H1 (cell line): ENCODE data around the gene ADM5. TPM values are rescaled to one million over a fixed set of nuclear protein-coding genes. Genes with fewer than 3 reads are reported as not detected.

Source experiments
- CTCF ChIA-PET: fragments of 300-600 bp; sonication (Branson Sonifier 250); formaldehyde crosslinking; loops from one replicate; lab custom pipeline; 2021; ENCODE audit not compliant: partially characterized antibody; lab: Charles Lee
- POLR2A ChIA-PET: fragments of 300-600 bp; sonication (Branson Sonifier 250); formaldehyde crosslinking; loops from one replicate; lab custom pipeline; 2021; ENCODE audit warnings: inconsistent platforms; ENCODE audit not compliant: partially characterized antibody; lab: Charles Lee
- DNase-seq, 2 experiments: peaks; one replicate each; pipeline versions ENCODE4 v3.0.0 to v3.0.0-alpha.2; 2010 to 2022; ENCODE audit warnings: low spot score in 2 of 2, low read depth in 1 of 2, mixed read lengths in 1 of 2
- FAIRE-seq: peaks from 2 replicates; lab custom pipeline; 2011; peaks lifted over from hg19 to GRCh38; lab: Jason Lieb, UNC
- H2AFZ ChIP-seq: 2 replicates; pipeline ENCODE4 v1.8.1; 2012; ENCODE audit warnings: low read length, inconsistent platforms
- H2AK5ac ChIP-seq: 2 replicates; pipeline ENCODE4 v1.6.1; 2013; ENCODE audit warnings: low read depth, low read length
- H2BK120ac ChIP-seq: replicated peaks from 2 replicates; pipeline ENCODE3; 2013; ENCODE audit warnings: low read depth, low read length, inconsistent platforms
- H2BK12ac ChIP-seq: 2 replicates; pipeline ENCODE4 v1.6.1; 2013; ENCODE audit warnings: low read depth, low read length
- H2BK15ac ChIP-seq: 2 replicates; pipeline ENCODE4 v1.6.1; 2013; ENCODE audit warnings: low read length
- H2BK20ac ChIP-seq: 2 replicates; pipeline ENCODE4 v1.6.1; 2013; ENCODE audit warnings: low read length
- H2BK5ac ChIP-seq: 2 replicates; pipeline ENCODE4 v1.6.1; 2013; ENCODE audit warnings: low read depth, low read length
- H3K14ac ChIP-seq: 2 replicates; pipeline ENCODE4 v1.6.1; 2013; ENCODE audit warnings: inconsistent platforms; ENCODE audit not compliant: insufficient read length
- H3K18ac ChIP-seq: 2 replicates; pipeline ENCODE4 v1.6.1; 2013; ENCODE audit warnings: low read length; ENCODE audit errors: extremely low read depth
- H3K23ac ChIP-seq: 2 replicates; pipeline ENCODE4 v1.6.1; 2013; ENCODE audit warnings: inconsistent platforms; ENCODE audit not compliant: insufficient read length
- H3K23me2 ChIP-seq: 2 replicates; pipeline ENCODE4 v1.6.1; 2013; ENCODE audit warnings: low read depth, low read length
- H3K27ac ChIP-seq: 2 replicates; pipeline ENCODE4 v1.6.1; 2011; ENCODE audit warnings: low read depth, low read length, inconsistent platforms
- H3K27me3 ChIP-seq, 4 experiments: replicated peaks in 1 of 4; 1 replicate in 1 of 4; 2 replicates in 3 of 4; pipeline versions ENCODE4 v1.6.1 to v1.8.1; 2011 to 2013; ENCODE audit warnings: low read length in 3 of 4, mild to moderate bottlenecking in 3 of 4, inconsistent platforms in 2 of 4, mixed read lengths in 2 of 4, moderate library complexity in 1 of 4; ENCODE audit not compliant: control insufficient read depth in 3 of 4, insufficient read depth in 3 of 4; ENCODE audit errors: extremely low read depth in 1 of 4
- H3K36me3 ChIP-seq, 4 experiments: 2 replicates each; pipeline versions ENCODE4 v1.6.1 to v1.8.1; 2011 to 2013; ENCODE audit warnings: mild to moderate bottlenecking in 4 of 4, low read length in 3 of 4, moderate library complexity in 2 of 4, control low read depth in 1 of 4, inconsistent platforms in 1 of 4; ENCODE audit not compliant: insufficient read depth in 4 of 4, control insufficient read depth in 2 of 4
- H3K4ac ChIP-seq: replicated peaks from 2 replicates; pipeline ENCODE3; 2013; ENCODE audit warnings: low read length, low read depth, mixed read lengths, inconsistent platforms; ENCODE audit not compliant: insufficient read length
- H3K4me1 ChIP-seq, 4 experiments: replicated peaks in 1 of 4; 1 replicate in 1 of 4; 2 replicates in 3 of 4; pipeline versions ENCODE4 v1.6.1 to v1.8.1; 2011 to 2013; ENCODE audit warnings: low read length in 3 of 4, inconsistent platforms in 2 of 4, mixed read lengths in 1 of 4; ENCODE audit not compliant: insufficient read depth in 4 of 4, control insufficient read depth in 3 of 4
- H3K4me2 ChIP-seq, 2 experiments: 2 replicates each; pipeline versions ENCODE4 v1.6.1 to v1.8.1; 2011 to 2013; ENCODE audit warnings: low read depth in 2 of 2, low read length in 2 of 2, control low read depth in 1 of 2, inconsistent platforms in 1 of 2, mild to moderate bottlenecking in 1 of 2; ENCODE audit not compliant: insufficient read depth in 1 of 2
- H3K4me3 ChIP-seq, 4 experiments: fragments of 200-600, 300-600 bp in 1 of 4; sonication (generic), shearing (Covaris generic), sonication (Bioruptor Twin) in 1 of 4; 2 replicates each; pipeline versions ENCODE4 v1.5.1 to v1.8.1; 2011 to 2016; ENCODE audit warnings: low read length in 4 of 4, low read depth in 3 of 4, control low read depth in 2 of 4, inconsistent platforms in 2 of 4, mild to moderate bottlenecking in 2 of 4, mixed read lengths in 1 of 4, moderate library complexity in 1 of 4; ENCODE audit not compliant: insufficient read depth in 2 of 4; ENCODE audit errors: extremely low read depth in 1 of 4
- H3K56ac ChIP-seq: replicated peaks from 2 replicates; pipeline ENCODE3; 2013; ENCODE audit warnings: low read depth, mild to moderate bottlenecking, mixed read lengths, low read length, inconsistent platforms; ENCODE audit not compliant: insufficient read length
- H3K79me1 ChIP-seq: 2 replicates; pipeline ENCODE4 v1.6.1; 2013; ENCODE audit warnings: low read depth, low read length, control low read depth
- H3K79me2 ChIP-seq, 2 experiments: 2 replicates each; pipeline versions ENCODE4 v1.6.1 to v1.8.1; 2012 to 2013; ENCODE audit warnings: low read length in 2 of 2, mild to moderate bottlenecking in 2 of 2, inconsistent platforms in 1 of 2; ENCODE audit not compliant: insufficient read depth in 2 of 2, control insufficient read depth in 1 of 2
- H3K9ac ChIP-seq, 4 experiments: replicated peaks in 1 of 4; 1 replicate in 1 of 4; 2 replicates in 3 of 4; pipeline versions ENCODE4 v1.6.1 to v1.8.1; 2011 to 2013; ENCODE audit warnings: low read depth in 3 of 4, low read length in 3 of 4, control low read depth in 2 of 4, mild to moderate bottlenecking in 2 of 4, moderate library complexity in 2 of 4, inconsistent platforms in 1 of 4; ENCODE audit errors: extremely low read depth in 1 of 4
- H3K9me3 ChIP-seq, 2 experiments: 2 replicates each; pipeline versions ENCODE4 v1.6.1 to v1.8.1; 2012 to 2013; ENCODE audit warnings: mild to moderate bottlenecking in 2 of 2, moderate library complexity in 2 of 2, control low read depth in 1 of 2, inconsistent platforms in 1 of 2, low read depth in 1 of 2, low read length in 1 of 2, mixed read lengths in 1 of 2; ENCODE audit not compliant: insufficient read depth in 2 of 2
- H4K20me1 ChIP-seq, 2 experiments: replicated peaks in 1 of 2; 2 replicates each; pipeline versions ENCODE3 to v1.8.1; 2011 to 2013; ENCODE audit warnings: inconsistent platforms in 2 of 2, low read length in 2 of 2, mild to moderate bottlenecking in 1 of 2; ENCODE audit not compliant: insufficient read depth in 2 of 2, control insufficient read depth in 1 of 2
- H4K5ac ChIP-seq: 2 replicates; pipeline ENCODE4 v1.6.1; 2013; ENCODE audit warnings: low read length, low read depth, mixed read lengths, inconsistent platforms; ENCODE audit not compliant: insufficient read length
- H4K8ac ChIP-seq: 2 replicates; pipeline ENCODE4 v1.8.0; 2013; ENCODE audit warnings: mild to moderate bottlenecking, moderate library complexity, low read length, inconsistent platforms; ENCODE audit not compliant: insufficient read depth; ENCODE audit errors: extremely low read depth
- H4K91ac ChIP-seq: replicated peaks from 2 replicates; pipeline ENCODE3; 2013; ENCODE audit warnings: low read length, mixed read lengths, inconsistent platforms; ENCODE audit not compliant: insufficient read length
- BACH1 ChIP-seq: IDR thresholded peaks from 2 replicates; pipeline ENCODE4 v1.6.1; 2012; ENCODE audit warnings: low read length, improper control_type of control experiment
- EP300 ChIP-seq, 2 experiments: IDR thresholded peaks; 1 replicate in 1 of 2; 2 replicates in 1 of 2; pipeline ENCODE4 v1.6.1; 2011 to 2012; ENCODE audit warnings: low read depth in 2 of 2, low read length in 2 of 2, mild to moderate bottlenecking in 2 of 2, borderline replicate concordance in 1 of 2, inconsistent platforms in 1 of 2, moderate library complexity in 1 of 2
- EZH2 ChIP-seq: fragments of 200-600 bp; sonication (generic); IDR thresholded peaks from 2 replicates; pipeline ENCODE4 v1.7.1; 2012; ENCODE audit warnings: low read depth, mild to moderate bottlenecking, moderate library complexity, low read length, inconsistent platforms; ENCODE audit not compliant: severe bottlenecking
- HDAC2 ChIP-seq, 2 experiments: fragments of 300-600 bp in 1 of 2; sonication (generic) in 1 of 2; IDR thresholded peaks; 2 replicates each; pipeline ENCODE4 v1.6.1; 2011 to 2012; ENCODE audit warnings: low read depth in 2 of 2, low read length in 2 of 2, mild to moderate bottlenecking in 2 of 2, moderate library complexity in 2 of 2, borderline replicate concordance in 1 of 2, inconsistent platforms in 1 of 2
- JUN ChIP-seq: IDR thresholded peaks from 2 replicates; pipeline ENCODE4 v1.6.1; 2011; ENCODE audit warnings: low read depth, mild to moderate bottlenecking, improper control_type of control experiment, low read length
- KDM4A ChIP-seq: IDR thresholded peaks from one replicate; pipeline ENCODE4 v1.7.1; 2012; ENCODE audit warnings: low read depth, mild to moderate bottlenecking, moderate library complexity, low read length, inconsistent platforms; ENCODE audit not compliant: severe bottlenecking
- SP1 ChIP-seq: IDR thresholded peaks from 2 replicates; pipeline ENCODE4 v1.6.1; 2011; ENCODE audit warnings: low read depth, low read length
- TAF1 ChIP-seq: IDR thresholded peaks from 2 replicates; pipeline ENCODE4 v1.6.1; 2011; ENCODE audit warnings: mild to moderate bottlenecking, low read depth, low read length
- WGBS, 2 experiments: shearing (Covaris generic) in 1 of 2; methylation state at CpG; one replicate each; pipeline versions ENCODE4 v1.1.6 to v1.1.7; 2013 to 2015; ENCODE audit warnings: low lambda C conversion rate in 2 of 2, mixed read lengths in 2 of 2, inconsistent platforms in 1 of 2, low coverage in 1 of 2, missing lambda C conversion rate in 1 of 2; ENCODE audit not compliant: insufficient replicate concordance in 2 of 2, insufficient coverage in 1 of 2, insufficient read length in 1 of 2; ENCODE audit errors: extremely low coverage in 1 of 2, missing lambda C conversion rate in 1 of 2; 5-methylcytosine and 5-hydroxymethylcytosine counted together
- polyA plus RNA-seq, 7 experiments: library from polyadenylated mRNA; depleted of rRNA in 3 of 7; stranded (reverse) in 5 of 7; unstranded in 2 of 7; fragments of >200 nt in 5 of 7; fragments of 200-250 nt in 2 of 7; gene quantifications; 1 replicate in 5 of 7; 2 replicates in 1 of 7; 4 replicates in 1 of 7; pipeline versions ENCODE4 v1.2.1 to v1.2.3, GENCODE V29; 2011 to 2013; ENCODE audit warnings: missing spikeins in 2 of 7, mixed read lengths in 2 of 7
- total RNA-seq: library from RNA; stranded (reverse); fragmentation: NEBNext Ultra II Directional; extraction: Animal tissue kit (Norgen Biotek cat#: 25700); gene quantifications from 2 replicates; pipeline ENCODE4 v1.2.1, GENCODE V29; 2021
- TF ChIP-seq, protein P1 (sequence below): IDR thresholded peaks from 2 replicates; pipeline ENCODE4 v1.6.1; 2011; ENCODE audit warnings: low read depth, mild to moderate bottlenecking, low read length; ENCODE audit not compliant: insufficient read depth
- TF ChIP-seq, protein P2 (sequence below): IDR thresholded peaks from 2 replicates; pipeline ENCODE4 v1.6.1; 2012; ENCODE audit warnings: inconsistent platforms

ADM5 gene
- total and polyA plus RNA-seq, 2 of the 8 experiments (the other 6 are each of a cell fraction or from before 2014, with no cell fraction given), result 2.5 to 2.6 TPM

DNA sequence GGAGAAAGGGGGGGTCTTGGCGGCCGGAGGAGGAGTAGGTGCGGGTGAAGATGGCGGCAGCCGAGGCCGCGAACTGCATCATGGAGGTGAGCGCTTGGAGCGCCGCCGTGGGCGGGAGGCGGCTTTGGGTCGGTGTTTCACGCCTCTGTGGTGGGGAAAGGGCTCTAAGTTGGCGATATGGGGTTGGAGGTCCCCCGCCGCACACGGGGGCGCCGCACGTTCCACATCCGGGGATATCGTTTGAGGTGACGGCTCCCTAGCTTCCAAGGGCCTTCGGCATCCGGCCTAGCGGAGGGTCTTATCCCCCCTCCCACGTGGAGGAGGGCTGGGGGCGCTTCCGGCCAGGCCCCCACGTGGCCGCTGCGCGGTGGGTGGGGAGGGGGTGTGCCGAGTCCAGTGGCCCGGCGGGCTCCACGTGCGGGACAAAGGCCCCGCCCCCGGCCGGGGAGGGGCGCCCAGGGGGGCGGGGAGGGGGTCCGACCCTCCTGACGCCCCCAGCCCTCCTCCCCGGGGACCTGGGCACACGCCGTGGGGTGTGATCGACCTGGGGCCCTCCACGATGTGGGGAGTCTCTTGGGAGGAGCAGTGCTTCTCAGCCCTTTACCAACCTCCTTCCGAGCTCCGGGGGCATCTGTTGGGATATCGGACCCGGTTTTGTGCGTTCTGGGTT lies 12.0 kb upstream of the ADM5 start, which contains the start of gene PRMT1:
PRMT1 (plus strand) TSS at position 41 of the 670 bp plus-strand sequence; CDS start at position 51, 10 bp downstream.
- H3K4me2 ChIP-seq, result peak within 1 kb of the TSS; percentile 71 to 76
- H2AK5ac ChIP-seq, result peak within 1 kb of the TSS; percentile 83
- H2BK5ac ChIP-seq, result peak within 1 kb of the TSS; percentile 99
- peak within 1 kb of the TSS; percentile 94 to 100 (median 100) for H3K9ac ChIP-seq
- H3K56ac ChIP-seq, result peak within 1 kb of the TSS; percentile 100
- peak in 1 of 2 experiments; percentile 77 for DNase-seq
- ChIA-PET POLR2A (interaction anchor here (0.8 to 14.5 kb wide), 33 partner anchors 12 to 1058 kb away, joined by 3 to 275 read pairs (median 5); partner anchors contain the start of genes ADM5, AKT1S1, ATF5 and BCL2L12), CTCF (interaction anchor here (0.6 to 2.6 kb wide), 7 partner anchors 9 to 115 kb away, joined by 3 to 11 read pairs (median 6); no protein-coding TSS in a partner anchor)
- H3K4me1 ChIP-seq, result peaks cover 2 to 17% (median 10%) of the 10 kb centered on the region in 4 experiments
- H3K18ac ChIP-seq, result peak within 1 kb of the TSS; percentile 98
- H3K27ac ChIP-seq, result peak within 1 kb of the TSS; percentile 100
- H2AFZ ChIP-seq, result peak within 1 kb of the TSS; percentile 95
- no peak within 1 kb of the TSS for H3K23ac ChIP-seq
- peak within 1 kb of the TSS; percentile 99 for H2BK120ac ChIP-seq
- peak within 1 kb of the TSS; percentile 100 for H4K8ac ChIP-seq
- H2BK15ac ChIP-seq, result peak within 1 kb of the TSS; percentile 81; the same call in 1 of the 2 replicates
- H3K9me3 ChIP-seq, result no peaks in the 10 kb centered on the region
- H3K4ac ChIP-seq, result peak within 1 kb of the TSS; percentile 99
- H3K23me2 ChIP-seq, result peaks cover 4% of the 10 kb centered on the region
- H2BK12ac ChIP-seq, result peak within 1 kb of the TSS; percentile 99; the same call in 1 of the 2 replicates
- no peaks in the 10 kb centered on the region for H3K27me3 ChIP-seq
- H4K5ac ChIP-seq, result peak within 1 kb of the TSS; percentile 99
- H3K4me3 ChIP-seq, result peak within 1 kb of the TSS; percentile 82 to 99 (median 86)
- H3K36me3 ChIP-seq, result peaks cover 8 to 17% (median 12%) of the 10 kb centered on the region in 4 experiments
- no peak within 1 kb of the TSS; the same call in 1 of the 2 replicates for H2BK20ac ChIP-seq
- 1% methylated on average over 37 of the region's 57 CpGs; no CpG with 5 or more reads in 1 of the 2 experiments for WGBS, 2 experiments
- peaks cover 17 to 48% of the 10 kb centered on the region in 2 experiments for H3K79me2 ChIP-seq
- peak within 1 kb of the TSS; percentile 99 for H4K91ac ChIP-seq
- no peak for FAIRE-seq
- no peak within 1 kb of the TSS for H3K14ac ChIP-seq
- H3K79me1 ChIP-seq, result peaks cover 6% of the 10 kb centered on the region
- H4K20me1 ChIP-seq, result peaks cover 17 to 29% of the 10 kb centered on the region in 2 experiments
- TF ChIP-seq EP300 (IDR thresholded peaks at IDR 0.05; ENCODE audit: borderline replicate concordance in 1 of 2, low read depth in 2 of 2, low read length in 2 of 2) (no peak), EZH2 (no peak), SP1 (no peak), HDAC2 (IDR thresholded peaks at IDR 0.05; ENCODE audit: borderline replicate concordance in 1 of 2, low read depth in 2 of 2, low read length in 2 of 2) (no peak; a peak in 1 of 4 replicates), KDM4A (peak; percentile 37), BACH1 (no peak), TAF1 (peak; percentile 90), JUN (no peak)
- TF ChIP-seq, protein P1, sequence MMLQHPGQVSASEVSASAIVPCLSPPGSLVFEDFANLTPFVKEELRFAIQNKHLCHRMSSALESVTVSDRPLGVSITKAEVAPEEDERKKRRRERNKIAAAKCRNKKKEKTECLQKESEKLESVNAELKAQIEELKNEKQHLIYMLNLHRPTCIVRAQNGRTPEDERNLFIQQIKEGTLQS, result no peak
- TF ChIP-seq, protein P2, sequence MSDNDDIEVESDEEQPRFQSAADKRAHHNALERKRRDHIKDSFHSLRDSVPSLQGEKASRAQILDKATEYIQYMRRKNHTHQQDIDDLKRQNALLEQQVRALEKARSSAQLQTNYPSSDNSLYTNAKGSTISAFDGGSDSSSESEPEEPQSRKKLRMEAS, result peak; percentile 97
